ENCODE measurements around the gene BNIP5.
A peak's percentile ranks its signal among the peaks of the same experiment; 100 is the strongest.
"Not testable (repeated sequence)": the region's sequence is repeated elsewhere in the genome, so short reads cannot be mapped to it uniquely, and the experiment has no call there.

The BNIP5 gene

GRCh38 chr6:36364669-36365479 lies 28.2 kb upstream of the BNIP5 start:
- peak in 1 of 2 donors; percentile 29 for DNase-seq

GRCh38 chr6:36364061-36364635 lies 27.5 kb upstream of the BNIP5 start:
- not testable (repeated sequence) for DNase-seq

- not testable (repeated sequence) for DNase-seq
Observed at GRCh38 chr6:36363371-36363752, 26.7 kb upstream of the BNIP5 start.

DNA sequence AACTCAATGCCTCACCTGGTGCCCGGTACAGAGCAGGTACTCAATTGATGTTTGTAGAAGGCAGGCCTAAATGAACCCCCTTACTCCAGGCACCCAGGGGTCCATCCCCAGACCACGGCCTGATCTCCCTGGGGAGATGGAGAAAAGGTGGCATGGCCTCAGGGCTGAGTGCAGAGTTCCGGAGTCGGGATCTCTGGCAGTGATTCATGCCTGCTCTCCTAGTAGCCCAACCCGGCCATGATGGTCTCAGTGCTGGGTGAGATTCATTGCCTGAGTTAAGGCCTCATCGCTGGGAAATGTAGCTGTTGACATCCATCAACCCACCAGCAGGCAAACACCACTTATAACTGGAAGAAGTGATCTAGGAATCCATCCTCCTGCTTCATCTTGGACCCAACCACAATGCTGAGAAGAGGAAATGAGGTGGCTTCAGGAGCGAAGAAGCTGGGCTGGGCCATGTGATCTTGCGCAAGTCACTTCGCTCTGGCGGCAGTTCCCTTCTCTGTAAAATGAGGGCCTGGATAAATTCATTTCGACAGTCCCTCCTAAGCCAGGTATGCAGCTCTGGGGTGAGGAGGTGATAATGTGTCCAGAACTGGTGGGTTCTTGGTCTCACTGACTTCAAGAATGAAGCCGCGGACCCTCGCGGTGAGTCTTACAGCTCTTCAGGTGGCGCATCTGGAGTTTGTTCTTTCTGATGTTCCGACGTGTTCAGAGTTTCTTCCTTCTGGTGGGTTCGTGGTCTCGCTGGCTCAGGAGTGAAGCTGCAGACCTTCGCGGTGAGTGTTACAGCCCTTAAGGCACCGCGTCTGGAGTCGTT lies 26.1 kb upstream of the BNIP5 start:
- DNase-seq: no peak

DNA sequence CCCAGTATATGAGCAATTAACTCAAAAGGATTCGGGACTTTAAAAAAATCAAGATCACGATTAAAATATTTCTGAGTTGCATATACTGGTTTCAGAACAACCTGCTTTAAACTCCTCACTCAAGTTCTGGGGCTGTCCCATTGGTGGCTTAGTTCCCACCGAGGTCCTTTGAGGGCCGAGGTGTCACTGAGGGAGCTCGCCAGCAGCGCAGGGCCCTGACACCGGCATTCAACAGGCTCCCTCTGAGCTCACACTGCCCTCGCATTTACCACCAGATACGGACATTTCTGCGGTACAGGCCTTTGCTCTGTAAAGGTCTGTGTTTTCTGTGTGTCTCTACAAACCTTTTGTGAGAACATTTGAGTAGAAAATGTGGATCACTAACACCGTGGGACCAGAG lies 24.4 kb upstream of the BNIP5 start:
- no peak for DNase-seq

DNA sequence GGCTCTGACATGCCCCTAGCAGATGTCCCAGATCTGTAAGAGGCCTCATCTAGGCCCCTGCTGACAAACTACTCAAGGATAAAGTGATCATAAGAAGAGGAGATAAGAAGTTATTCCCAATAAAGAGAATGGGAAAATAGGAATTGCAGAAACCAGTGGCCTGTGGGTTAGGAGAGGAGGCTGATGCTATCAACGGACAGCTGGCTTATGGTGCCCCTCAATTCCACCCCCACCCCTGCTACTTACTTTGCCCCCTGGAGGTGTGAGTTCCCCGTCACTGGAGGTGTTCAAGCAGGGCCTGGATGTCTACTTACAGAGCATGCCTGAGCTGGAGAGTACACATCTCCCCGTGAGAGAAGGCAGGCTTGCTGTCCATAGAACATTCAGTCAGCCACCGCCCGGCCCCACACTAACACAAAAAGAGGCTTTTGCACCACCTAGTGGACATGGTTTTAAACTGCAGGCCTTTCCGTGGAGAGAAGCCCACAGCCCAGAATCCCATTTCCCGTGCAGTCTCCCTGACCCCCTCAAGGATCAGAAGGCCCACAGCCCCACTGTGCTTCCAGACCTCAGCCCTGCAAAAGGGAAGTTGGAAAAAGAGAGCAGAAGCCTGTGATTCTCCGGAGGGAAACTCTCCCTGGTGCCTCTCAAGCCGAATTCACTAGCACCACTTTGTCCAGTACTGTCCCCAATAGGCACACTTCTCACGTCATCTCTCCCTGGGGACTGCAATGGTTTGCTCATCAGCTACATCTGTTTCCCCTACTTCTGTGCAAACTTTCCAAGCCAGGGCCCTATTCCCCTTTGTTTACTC lies 23.8 kb upstream of the BNIP5 start:
- DNase-seq: peak; percentile 71 to 78

GRCh38 chr6:36358226-36358915 lies 21.7 kb upstream of the BNIP5 start:
- DNase-seq: no peak

DNA sequence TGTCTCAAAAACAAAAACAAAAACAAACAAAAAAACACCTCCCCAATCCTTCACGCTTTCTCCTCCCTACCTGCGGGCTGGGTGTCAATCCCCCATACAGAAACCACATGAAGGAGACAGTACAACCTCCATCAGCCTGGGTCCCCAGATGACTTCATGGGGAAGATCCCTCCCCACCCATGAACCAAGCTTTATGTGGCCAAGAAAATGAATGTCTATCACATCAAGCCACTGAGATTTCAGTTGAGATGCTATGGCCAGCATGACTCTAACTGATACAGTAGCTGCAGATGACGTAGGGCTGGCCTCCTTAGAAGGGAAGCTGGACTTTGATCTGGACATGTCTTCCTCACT lies 21.2 kb upstream of the BNIP5 start:
- DNase-seq: no peak

- no peak for DNase-seq
Observed at GRCh38 chr6:36355819-36356218, 19.1 kb upstream of the BNIP5 start.

GRCh38 chr6:36353411-36353915 lies 16.8 kb upstream of the BNIP5 start:
- DNase-seq: no peak

DNA sequence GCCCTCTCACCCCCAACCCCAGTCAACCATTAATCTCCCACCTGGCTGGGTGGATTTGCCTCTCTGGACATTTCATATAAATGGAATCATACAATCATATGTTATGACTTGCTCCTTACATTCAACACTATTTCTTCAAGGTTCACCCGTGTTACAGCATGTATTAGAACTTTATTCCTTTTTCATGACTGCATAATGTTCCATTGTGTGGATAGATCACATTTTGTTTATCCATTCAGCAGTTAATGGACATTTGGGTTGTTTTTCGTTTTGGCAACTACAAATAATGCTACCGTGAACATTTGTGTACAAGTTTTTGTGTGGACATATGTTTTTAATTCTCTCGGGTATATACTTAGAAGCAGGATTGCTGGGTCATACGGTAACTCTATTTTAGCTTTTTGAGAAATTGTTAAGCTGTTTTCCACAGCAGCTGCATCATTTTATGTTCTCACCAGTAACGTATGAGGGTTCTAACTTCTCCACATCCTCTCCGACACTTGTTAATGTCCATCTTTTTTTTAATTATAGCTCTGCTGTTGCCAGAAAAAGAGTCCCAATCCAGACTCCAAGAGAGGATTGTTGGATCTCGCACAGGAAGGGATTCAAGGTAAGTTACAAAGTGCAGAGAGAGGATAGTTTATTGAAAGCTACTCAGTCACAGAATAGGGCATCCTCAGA lies 15.9 kb upstream of the BNIP5 start:
- no peak for DNase-seq

DNA sequence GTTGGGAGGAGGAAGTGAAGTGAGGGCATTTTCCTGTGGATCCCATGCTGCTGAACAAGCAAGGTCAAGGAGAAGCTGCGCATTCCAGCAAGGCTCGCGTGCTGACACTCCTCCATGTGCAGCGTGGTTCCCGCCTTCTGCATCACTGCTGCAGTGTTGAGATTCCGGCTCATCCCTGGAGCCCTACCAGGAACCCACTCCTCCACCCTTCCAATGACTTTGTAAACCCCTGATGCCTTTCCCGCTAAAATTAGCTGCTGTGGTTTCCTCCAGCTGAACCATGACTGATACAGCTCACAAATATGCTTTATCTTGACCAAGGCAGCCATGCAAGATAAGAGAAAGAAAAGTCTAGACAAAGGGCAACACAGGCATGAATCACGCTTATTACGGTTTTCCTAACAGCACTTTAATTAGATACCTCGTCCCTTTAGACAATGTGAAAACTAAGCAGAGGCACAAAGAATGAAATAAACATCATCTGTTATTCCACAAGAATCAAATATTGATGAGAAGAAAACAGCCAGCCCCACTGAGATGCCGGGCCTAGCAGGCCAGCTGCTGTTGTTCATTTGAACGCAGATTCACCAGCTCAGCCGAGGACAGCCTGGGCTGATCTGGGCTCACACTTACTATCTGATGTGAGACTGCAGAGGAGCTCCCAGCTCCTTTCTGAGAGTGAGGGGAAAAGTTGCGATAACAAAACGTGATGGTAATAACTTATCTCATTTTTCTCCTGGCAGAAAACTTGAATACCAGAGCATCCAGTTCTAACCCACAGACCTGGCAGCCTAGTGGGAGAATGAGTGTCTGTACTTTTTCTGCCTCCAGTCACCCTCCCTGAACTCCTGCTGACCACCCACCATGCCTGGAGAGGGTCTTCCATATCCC lies 14.2 kb upstream of the BNIP5 start:
- DNase-seq: no peak

DNA sequence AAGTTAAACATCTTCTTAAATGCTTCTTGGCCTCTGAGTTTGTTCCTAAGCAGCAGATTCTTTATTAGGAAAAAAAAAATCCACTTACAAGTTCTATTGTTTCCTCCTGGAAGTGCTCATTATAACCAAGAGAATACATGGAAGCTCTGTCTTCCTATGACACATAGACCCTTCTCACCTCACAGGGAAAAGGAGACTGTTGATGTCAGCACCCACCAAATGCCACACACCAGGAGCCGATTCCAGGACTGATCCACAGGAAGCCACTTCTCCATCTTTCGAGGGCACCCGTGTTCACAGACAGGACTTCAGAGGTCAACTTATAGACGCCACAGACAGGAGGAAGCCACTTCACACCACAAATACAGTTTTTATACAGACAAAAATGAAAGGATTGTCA lies 13.4 kb upstream of the BNIP5 start:
- DNase-seq: no peak

GRCh38 chr6:36349240-36349639 lies 12.6 kb upstream of the BNIP5 start:
- no peak for DNase-seq

DNA sequence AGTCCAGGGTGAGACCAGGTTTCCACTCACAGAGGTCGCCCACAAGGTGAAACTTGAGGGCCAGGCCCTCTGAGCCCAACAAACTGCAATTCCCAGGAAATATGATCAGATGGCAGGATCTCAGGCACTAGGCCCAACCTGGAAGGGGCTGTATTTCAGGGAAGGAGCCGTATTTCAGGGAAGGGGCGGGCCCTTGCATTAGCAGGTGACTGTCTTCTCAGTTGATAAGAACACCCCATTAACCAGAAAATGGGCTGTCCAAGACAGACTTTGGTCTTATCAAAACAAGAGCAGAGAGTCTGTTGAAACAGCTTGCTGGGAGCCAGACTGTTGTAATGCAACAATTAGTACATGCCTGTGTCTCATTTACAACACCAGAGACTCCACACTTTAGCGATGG lies 10.9 kb upstream of the BNIP5 start:
- DNase-seq: no peak

DNA sequence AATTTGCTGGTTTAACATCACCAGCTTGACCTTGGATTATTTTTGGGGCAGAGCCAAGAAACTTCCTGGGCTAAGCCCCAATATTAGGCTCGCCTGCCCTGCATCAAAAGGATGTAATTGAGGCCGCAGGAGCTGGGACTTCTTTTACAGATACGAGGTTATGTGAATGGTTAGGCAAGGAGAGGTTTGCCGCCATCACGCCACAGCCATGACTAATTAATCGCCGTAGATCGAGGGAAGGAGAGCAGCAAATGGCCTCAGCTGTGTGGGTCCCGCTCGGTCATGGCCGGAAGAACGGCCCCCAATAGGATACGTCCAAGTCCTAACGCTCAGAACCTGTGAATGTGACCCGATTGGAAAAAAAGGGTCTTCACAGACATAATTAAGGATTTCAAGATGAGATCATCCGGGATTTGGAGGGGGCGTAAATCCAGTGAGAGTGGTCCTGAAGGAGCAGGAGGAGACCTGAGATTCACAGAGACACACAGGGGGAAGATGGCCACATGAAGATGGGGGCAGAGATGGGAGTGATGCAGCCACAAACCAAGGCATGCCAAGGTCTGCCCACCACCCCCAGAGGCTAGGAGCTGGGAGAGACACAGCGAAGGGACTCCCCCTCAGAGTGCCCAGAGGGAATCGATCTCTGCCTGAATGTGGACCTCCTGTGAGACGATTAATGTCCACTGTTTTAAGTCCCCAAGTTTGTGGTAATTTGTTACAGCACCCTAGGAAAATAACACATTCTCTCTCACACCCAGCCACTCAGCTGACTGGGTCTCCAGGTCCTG lies 10.0 kb upstream of the BNIP5 start:
- no peak for DNase-seq

DNA sequence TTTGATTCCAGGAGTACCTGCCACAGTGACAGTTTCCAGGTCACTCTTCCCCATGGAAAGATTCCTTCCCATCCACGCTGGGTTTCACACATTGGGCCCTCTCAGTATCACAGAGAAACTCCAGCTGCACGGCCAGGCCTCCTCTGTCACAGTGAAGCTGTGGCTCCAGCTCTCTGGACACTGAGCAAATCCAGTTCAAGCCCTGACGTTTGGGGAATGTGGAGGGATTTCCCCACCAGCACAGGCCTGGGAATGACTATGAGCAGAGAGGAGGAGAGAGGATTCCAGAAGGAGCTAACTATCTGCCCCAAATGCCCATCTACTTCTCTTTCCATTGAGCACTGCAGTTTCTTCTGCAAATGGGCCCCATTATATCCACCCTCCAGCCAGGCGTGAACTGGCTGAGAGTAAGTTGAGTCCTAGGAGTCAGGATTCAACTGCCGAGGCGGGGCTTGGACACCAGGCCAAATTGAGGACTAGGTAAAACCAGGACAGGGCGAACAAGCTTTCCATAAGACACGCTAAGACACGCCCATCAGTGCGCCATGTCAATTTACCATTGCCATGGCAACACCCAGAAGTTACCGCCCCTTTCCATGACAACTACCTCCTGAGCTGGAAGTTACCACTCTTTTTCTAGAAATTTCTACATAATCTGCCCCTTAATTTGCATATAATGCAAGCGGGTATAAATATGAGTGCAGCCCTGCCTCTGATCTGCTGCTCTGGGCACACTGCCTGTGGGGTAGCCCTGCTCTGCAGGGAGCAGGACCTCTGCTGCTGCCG lies 9.2 kb upstream of the BNIP5 start:
- DNase-seq: no peak

GRCh38 chr6:36343109-36343680 lies 6.5 kb upstream of the BNIP5 start:
- DNase-seq: no peak

Data from CD4-positive, alpha-beta T cell treated with Interferon alpha-2 for 1 hour (primary cell).